ENCODE data around the gene TCTN1.

- TF ChIP-seq ZNF445 (CRISPR knock-in tag; IDR thresholded peaks at IDR 0.05; ENCODE audit: low read depth): no peak
- no peak for TF ChIP-seq CBX5 (IDR thresholded peaks at IDR 0.05; ENCODE audit: borderline replicate concordance, low read depth)
- TF ChIP-seq BHLHE40 (IDR thresholded peaks at IDR 0.05; ENCODE audit: low read length): no peak
- TF ChIP-seq GABPB1 (CRISPR knock-in tag; IDR thresholded peaks at IDR 0.05): no peak
- no peak for TF ChIP-seq ZFP36 (IDR thresholded peaks at IDR 0.05; ENCODE audit: low read depth, low read length, partially characterized antibody)
- no peak for TF ChIP-seq SNRNP70 (optimal IDR thresholded peaks at IDR 0.05; ENCODE audit: low read depth, low read length)
- no peak for TF ChIP-seq JUN (IDR thresholded peaks at IDR 0.05; ENCODE audit: borderline replicate concordance, low read depth, low read length)
- no peak for TF ChIP-seq JUN (CRISPR knock-in tag; IDR thresholded peaks at IDR 0.05; ENCODE audit: borderline replicate concordance)
These were observed 54.7 kb downstream of the TCTN1 start for GRCh38 chr12:110668480-110669192.
